Stomach (tissue), 4 donors: Measurements from ENCODE around the gene SMPDL3A.
"Not testable (repeated sequence)": the region's sequence is repeated elsewhere in the genome, so short reads cannot be mapped to it uniquely, and the experiment has no call there.

ENCODE experiments used
- EP300 ChIP-seq: sonication (generic); formaldehyde crosslinking; IDR thresholded peaks from one replicate; pipeline ENCODE4 v1.6.1; 2017; ENCODE audit warnings: antibody characterized with exemption
- POLR2A ChIP-seq, 4 donors: fragments of 450-650 bp; IDR thresholded peaks; one replicate each; pipeline ENCODE4 v1.6.1; 2016; ENCODE audit warnings: antibody characterized with exemption in 4 of 4, control low read depth in 2 of 4, mild to moderate bottlenecking in 1 of 4, moderate library complexity in 1 of 4
- POLR2AphosphoS5 ChIP-seq, 3 donors: sonication (generic); formaldehyde crosslinking; IDR thresholded peaks; one replicate each; pipeline ENCODE4 v1.6.1; 2016; ENCODE audit warnings: antibody characterized with exemption in 3 of 3
- TF ChIP-seq, protein P1 (sequence below), 7 experiments: fragments of 450-650 bp in 4 of 7; fragments of 200-600 bp in 3 of 7; sonication (generic) in 3 of 7; IDR thresholded peaks; one replicate each; pipeline ENCODE4 v1.5.1; 2016 to 2019; ENCODE audit warnings: antibody characterized with exemption in 7 of 7, control low read depth in 2 of 7, mild to moderate bottlenecking in 1 of 7

GRCh38 chr6:122744856-122745255 is 44.2 kb upstream of the SMPDL3A start:
- TF ChIP-seq POLR2A (IDR thresholded peaks at IDR 0.05); POLR2AphosphoS5 (IDR thresholded peaks at IDR 0.05); EP300: not testable (repeated sequence)
- TF ChIP-seq, protein P1, sequence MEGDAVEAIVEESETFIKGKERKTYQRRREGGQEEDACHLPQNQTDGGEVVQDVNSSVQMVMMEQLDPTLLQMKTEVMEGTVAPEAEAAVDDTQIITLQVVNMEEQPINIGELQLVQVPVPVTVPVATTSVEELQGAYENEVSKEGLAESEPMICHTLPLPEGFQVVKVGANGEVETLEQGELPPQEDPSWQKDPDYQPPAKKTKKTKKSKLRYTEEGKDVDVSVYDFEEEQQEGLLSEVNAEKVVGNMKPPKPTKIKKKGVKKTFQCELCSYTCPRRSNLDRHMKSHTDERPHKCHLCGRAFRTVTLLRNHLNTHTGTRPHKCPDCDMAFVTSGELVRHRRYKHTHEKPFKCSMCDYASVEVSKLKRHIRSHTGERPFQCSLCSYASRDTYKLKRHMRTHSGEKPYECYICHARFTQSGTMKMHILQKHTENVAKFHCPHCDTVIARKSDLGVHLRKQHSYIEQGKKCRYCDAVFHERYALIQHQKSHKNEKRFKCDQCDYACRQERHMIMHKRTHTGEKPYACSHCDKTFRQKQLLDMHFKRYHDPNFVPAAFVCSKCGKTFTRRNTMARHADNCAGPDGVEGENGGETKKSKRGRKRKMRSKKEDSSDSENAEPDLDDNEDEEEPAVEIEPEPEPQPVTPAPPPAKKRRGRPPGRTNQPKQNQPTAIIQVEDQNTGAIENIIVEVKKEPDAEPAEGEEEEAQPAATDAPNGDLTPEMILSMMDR (IDR thresholded peaks at IDR 0.05) = not testable (repeated sequence)
